Neural cell (in vitro differentiated cells): ENCODE results near the gene PROK2. TPM values are rescaled to one million over a fixed set of nuclear protein-coding genes. Genes with fewer than 3 reads are reported as not detected.

ENCODE experiments used
- H2AFZ ChIP-seq: fragments of 200-600, 300-800 bp; sonication (generic), shearing (Covaris generic); 2 replicates; pipeline ENCODE4 v1.6.0; 2014; ENCODE audit warnings: low read depth, mild to moderate bottlenecking, antibody characterized with exemption, low read length, moderate library complexity
- H3F3A ChIP-seq: fragments of 200-600 bp; shearing (Covaris generic); 2 replicates; pipeline ENCODE4 v1.6.1; 2016; ENCODE audit warnings: mild to moderate bottlenecking, moderate library complexity, mixed read lengths, antibody characterized with exemption, low read length; ENCODE audit not compliant: insufficient read depth, poor library complexity, severe bottlenecking
- H3K27ac ChIP-seq: fragments of 200-600, 300-800 bp; sonication (generic), shearing (Covaris generic); 2 replicates; pipeline ENCODE4 v1.5.1; 2014; ENCODE audit warnings: mild to moderate bottlenecking, low read length, moderate library complexity
- H3K27me3 ChIP-seq: fragments of 300-800, 200-600 bp; sonication (generic), shearing (Covaris generic); 2 replicates; pipeline ENCODE4 v1.6.0; 2014; ENCODE audit warnings: mild to moderate bottlenecking, low read depth, low read length, moderate library complexity; ENCODE audit not compliant: insufficient read depth
- H3K36me3 ChIP-seq: fragments of 300-800, 200-600 bp; sonication (generic), shearing (Covaris generic); 2 replicates; pipeline ENCODE4 v1.5.1; 2014; ENCODE audit warnings: mild to moderate bottlenecking, antibody characterized with exemption, low read length, moderate library complexity; ENCODE audit not compliant: insufficient read depth
- H3K4me2 ChIP-seq: fragments of 300-800, 200-600 bp; sonication (generic), shearing (Covaris generic); 2 replicates; pipeline ENCODE4 v1.6.0; 2014; ENCODE audit warnings: mild to moderate bottlenecking, low read length
- H3K4me3 ChIP-seq: fragments of 300-800, 200-600 bp; sonication (generic), shearing (Covaris generic); 2 replicates; pipeline ENCODE4 v1.5.1; 2014; ENCODE audit warnings: mild to moderate bottlenecking, low read length, moderate library complexity
- H3K79me2 ChIP-seq: fragments of 200-600 bp; shearing (Covaris generic); replicated peaks from 2 replicates; pipeline ENCODE4 v1.6.0; 2014; ENCODE audit warnings: mild to moderate bottlenecking, low read length, moderate library complexity; ENCODE audit not compliant: insufficient read depth
- H3K9ac ChIP-seq: fragments of 300-800, 200-600 bp; sonication (generic), shearing (Covaris generic); 2 replicates; pipeline ENCODE4 v1.6.1; 2016; ENCODE audit warnings: mild to moderate bottlenecking, low read length, mixed read lengths
- H3K9me2 ChIP-seq: fragments of 200-600 bp; shearing (Covaris generic); 2 replicates; pipeline ENCODE4 v1.6.1; 2016; ENCODE audit warnings: mild to moderate bottlenecking, low read length, mixed read lengths; ENCODE audit not compliant: insufficient read depth
- H3K9me3 ChIP-seq: fragments of 200-600, 300-800 bp; sonication (generic), shearing (Covaris generic); 2 replicates; pipeline ENCODE4 v1.6.1; 2016; ENCODE audit warnings: mild to moderate bottlenecking, mixed run types, low read length, moderate library complexity, mixed read lengths
- H4K20me1 ChIP-seq: fragments of 200-600 bp; shearing (Covaris generic); 2 replicates; pipeline ENCODE4 v1.6.1; 2016; ENCODE audit warnings: mild to moderate bottlenecking, mixed run types; ENCODE audit not compliant: insufficient read depth
- CTCF ChIP-seq: fragments of 450-650 bp; IDR thresholded peaks from 2 replicates; pipeline ENCODE4 v1.5.1; 2014; ENCODE audit warnings: antibody characterized with exemption, mild to moderate bottlenecking, moderate library complexity; ENCODE audit not compliant: poor library complexity, severe bottlenecking
- EP300 ChIP-seq: fragments of 450-650 bp; conservative IDR thresholded peaks from 2 replicates; pipeline ENCODE4 v1.6.1; 2014; ENCODE audit warnings: antibody characterized with exemption, mild to moderate bottlenecking, moderate library complexity; ENCODE audit not compliant: poor library complexity, severe bottlenecking
- EZH2 ChIP-seq: fragments of 200-600, 300-800 bp; shearing (Covaris generic), sonication (generic); IDR thresholded peaks from 2 replicates; pipeline ENCODE4 v1.6.1; 2014; ENCODE audit warnings: antibody characterized with exemption, low read length, borderline replicate concordance, mild to moderate bottlenecking; ENCODE audit not compliant: insufficient read depth, poor library complexity, severe bottlenecking
- MXI1 ChIP-seq: fragments of 450-650 bp; conservative IDR thresholded peaks from 2 replicates; pipeline ENCODE4 v1.6.1; 2014; ENCODE audit warnings: antibody characterized with exemption, mild to moderate bottlenecking; ENCODE audit not compliant: poor library complexity, severe bottlenecking
- POLR2AphosphoS5 ChIP-seq: IDR thresholded peaks from 2 replicates; pipeline ENCODE4 v1.6.1; 2012
- RAD21 ChIP-seq: fragments of 450-650 bp; conservative IDR thresholded peaks from 2 replicates; pipeline ENCODE4 v1.6.1; 2014; ENCODE audit warnings: antibody characterized with exemption, mild to moderate bottlenecking, moderate library complexity
- REST ChIP-seq: IDR thresholded peaks from 2 replicates; pipeline ENCODE4 v1.6.1; 2012; ENCODE audit warnings: borderline replicate concordance
- SMC3 ChIP-seq: fragments of 450-650 bp; conservative IDR thresholded peaks from 2 replicates; pipeline ENCODE4 v1.6.1; 2014; ENCODE audit warnings: antibody characterized with exemption, mild to moderate bottlenecking, moderate library complexity; ENCODE audit not compliant: poor library complexity
- TAF1 ChIP-seq: IDR thresholded peaks from 2 replicates; pipeline ENCODE4 v1.6.1; 2012; ENCODE audit warnings: low read depth
- polyA plus RNA-seq: library from polyadenylated mRNA; depleted of rRNA; stranded (reverse); fragments of >200 nt; gene quantifications from 2 replicates; pipeline ENCODE4 v1.2.3, GENCODE V29; 2014

The PROK2 gene
- polyA plus RNA-seq, 1 donor from 2014 or later = 0.30 TPM

GRCh38 chr3:71776538-71776937 lies 8.4 kb downstream of the PROK2 start:
- no peaks in the 10 kb centered on the region for H3K9me3 ChIP-seq
- H3K27ac ChIP-seq = no peak overlapping the region
- no peaks in the 10 kb centered on the region for H3K36me3 ChIP-seq
- no peak overlapping the region for H3K9ac ChIP-seq
- no peaks in the 10 kb centered on the region for H3K79me2 ChIP-seq
- no peak overlapping the region for H3K4me2 ChIP-seq
- peaks cover 5% of the 10 kb centered on the region for H3K27me3 ChIP-seq
- H3K9me2 ChIP-seq = no peaks in the 10 kb centered on the region
- no peaks in the 10 kb centered on the region for H3F3A ChIP-seq
- H4K20me1 ChIP-seq = no peaks in the 10 kb centered on the region
- no peak overlapping the region for H2AFZ ChIP-seq
- TF ChIP-seq EZH2 (no peak), EP300 (no peak), MXI1 (no peak), CTCF (no peak), SMC3 (no peak), POLR2AphosphoS5 (no peak), REST (no peak), RAD21 (no peak)
- no peak overlapping the region for H3K4me3 ChIP-seq

- H3K9me3 ChIP-seq = no peaks in the 10 kb centered on the region
- TF ChIP-seq EZH2 (no peak), CTCF (no peak), SMC3 (no peak), TAF1 (no peak), REST (no peak), POLR2AphosphoS5 (no peak), RAD21 (no peak), MXI1 (no peak), EP300 (no peak)
- H3K9ac ChIP-seq = no peak overlapping the region
- H2AFZ ChIP-seq = no peak overlapping the region
- H3K79me2 ChIP-seq = no peaks in the 10 kb centered on the region
- no peak overlapping the region for H3K4me3 ChIP-seq
- H4K20me1 ChIP-seq = no peaks in the 10 kb centered on the region
- H3K4me2 ChIP-seq = no peak overlapping the region
- H3K36me3 ChIP-seq = no peaks in the 10 kb centered on the region
- no peaks in the 10 kb centered on the region for H3K9me2 ChIP-seq
- no peaks in the 10 kb centered on the region for H3K27me3 ChIP-seq
- no peak overlapping the region for H3K27ac ChIP-seq
- no peaks in the 10 kb centered on the region for H3F3A ChIP-seq
These were observed 13.1 kb downstream of the PROK2 start for GRCh38 chr3:71771884-71772283.
